ENCODE measurements around the gene PDPR. TPM values are rescaled to one million over a fixed set of nuclear protein-coding genes. Genes with fewer than 3 reads are reported as not detected.
"Not testable (repeated sequence)": the region's sequence is repeated elsewhere in the genome, so short reads cannot be mapped to it uniquely, and the experiment has no call there.

The PDPR gene
- total RNA-seq, 3 donors from 2014 or later (not counting 1 experiment from before 2014, with no cell fraction given), result 50.0 to 73.9 (median 52.0) TPM

DNA sequence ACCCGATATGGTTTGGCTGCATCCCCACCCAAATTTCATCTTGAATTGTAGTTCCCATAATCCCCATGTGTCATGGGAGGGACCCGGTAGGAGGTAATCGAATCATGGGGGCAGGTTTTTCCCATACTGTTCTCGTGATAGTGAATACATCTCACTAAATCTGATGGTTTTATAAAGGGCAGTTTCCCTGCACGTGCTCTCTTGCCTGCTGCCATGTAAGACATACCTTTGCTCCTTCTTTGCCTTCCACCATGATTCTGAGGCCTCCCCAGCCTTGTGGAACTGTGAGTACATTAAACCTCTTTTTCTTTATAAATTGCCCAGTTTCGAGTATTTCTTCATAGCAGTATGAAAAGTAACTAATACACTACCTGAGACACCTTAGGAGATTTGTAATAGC lies 92.2 kb downstream of the PDPR start:
- H3K9me3 Mint-ChIP-seq; H3K36me3 ChIP-seq (ENCODE audit: control insufficient read depth, insufficient read depth, low read length); H3K4me1 Mint-ChIP-seq; H3K4me3 ChIP-seq (ENCODE audit: low read length); H3K27me3 Mint-ChIP-seq (ENCODE audit: low read depth in 2 of 2); intact Hi-C loops (cut with micrococcal nuclease); H3K9me3 ChIP-seq (ENCODE audit: control insufficient read depth, insufficient read depth, low read length); DNase-seq; H3K27ac Mint-ChIP-seq; H3K27ac ChIP-seq (ENCODE audit: low read length); H3K36me3 Mint-ChIP-seq; H3K27me3 ChIP-seq (ENCODE audit: control insufficient read depth, insufficient read depth, low read length); H3K4me3 Mint-ChIP-seq; H3K4me1 ChIP-seq (ENCODE audit: control insufficient read depth, insufficient read depth, low read length); ATAC-seq: not testable (repeated sequence)
- WGBS (ENCODE audit: insufficient coverage), result no CpG with 5 or more reads among the region's 6 CpGs

Other genes starting within 250 kb of the PDPR start
- gene CLEC18A, start 163.0 kb upstream of the PDPR start, total RNA-seq, result 1 to 10 TPM; 2.3 to 2.7 (median 2.4) TPM
- under 1 TPM; 0.29 to 0.88 (median 0.59) TPM for gene CLEC18C, start 59.5 kb downstream of the PDPR start, total RNA-seq
- gene EXOSC6, start 137.6 kb downstream of the PDPR start, total RNA-seq, result 10 to 100 TPM; 26.4 to 27.6 (median 27.3) TPM
- 10 to 100 TPM; 19.8 to 29.9 (median 26.1) TPM for gene AARS1, start 175.2 kb downstream of the PDPR start, total RNA-seq
- 10 to 100 TPM; 39.9 to 52.6 (median 48.8) TPM for gene DDX19B, start 184.9 kb downstream of the PDPR start, total RNA-seq
- 10 to 100 TPM; 46.5 to 55.3 (median 53.4) TPM for gene DDX19A, start 232.6 kb downstream of the PDPR start, total RNA-seq